ENCODE measurements around the gene ABCC11. TPM values are rescaled to one million over a fixed set of nuclear protein-coding genes. Genes with fewer than 3 reads are reported as not detected.

Gene ABCC11
- total RNA-seq, 2 experiments from 2014 or later = 0.15 to 0.17 TPM

- POLR2A ChIA-PET = no interaction called here
- CTCF ChIA-PET = no interaction called here
These were observed 107.8 kb downstream of the ABCC11 start for GRCh38 chr16:48139517-48139916.

- POLR2A ChIA-PET = no interaction called here
- CTCF ChIA-PET = no interaction called here
These were observed 108.8 kb downstream of the ABCC11 start for GRCh38 chr16:48138543-48138942.

- ChIA-PET CTCF (interaction anchor here (1.1 kb wide), 1 partner anchor 19 kb away, joined by 3 read pairs; no protein-coding TSS in a partner anchor), POLR2A (no interaction called here)
These were observed 109.5 kb downstream of the ABCC11 start for GRCh38 chr16:48137822-48138221.

- POLR2A ChIA-PET = no interaction called here
- CTCF ChIA-PET = interaction anchor here (1.1 kb wide), 1 partner anchor 20 kb away, joined by 3 read pairs; no protein-coding TSS in a partner anchor
These were observed 110.6 kb downstream of the ABCC11 start for GRCh38 chr16:48136547-48137360.

GRCh38 chr16:48133455-48134211 lies 113.7 kb downstream of the ABCC11 start:
- ChIA-PET POLR2A (no interaction called here), CTCF (no interaction called here)

GRCh38 chr16:48132696-48133095 lies 114.6 kb downstream of the ABCC11 start:
- ChIA-PET POLR2A (no interaction called here), CTCF (no interaction called here)

- ChIA-PET CTCF (no interaction called here), POLR2A (no interaction called here)
These were observed 116.0 kb downstream of the ABCC11 start for GRCh38 chr16:48131201-48131935.

GRCh38 chr16:48129926-48130325 lies 117.4 kb downstream of the ABCC11 start:
- POLR2A ChIA-PET = no interaction called here
- CTCF ChIA-PET = no interaction called here

- CTCF ChIA-PET = no interaction called here
- POLR2A ChIA-PET = no interaction called here
These were observed 118.6 kb downstream of the ABCC11 start for GRCh38 chr16:48128769-48129168.

GRCh38 chr16:48126801-48127644 lies 120.3 kb downstream of the ABCC11 start:
- ChIA-PET CTCF (no interaction called here), POLR2A (no interaction called here)

GRCh38 chr16:48125888-48126287 lies 121.5 kb downstream of the ABCC11 start:
- ChIA-PET POLR2A (no interaction called here), CTCF (no interaction called here)

GRCh38 chr16:48124266-48124665 lies 123.1 kb downstream of the ABCC11 start:
- POLR2A ChIA-PET = no interaction called here

GRCh38 chr16:48123104-48123788 lies 124.1 kb downstream of the ABCC11 start:
- POLR2A ChIA-PET = interaction anchor here (0.9 kb wide), 1 partner anchor 35 kb away, joined by 3 read pairs; no protein-coding TSS in a partner anchor

More at GRCh38 chr16:48124266-48124665, 123.1 kb downstream of the ABCC11 start:
- CTCF ChIA-PET = interaction anchor here (1.3 kb wide), 1 partner anchor 33 kb away, joined by 4 read pairs; no protein-coding TSS in a partner anchor

GRCh38 chr16:48121276-48121675 lies 126.1 kb downstream of the ABCC11 start:
- ChIA-PET POLR2A (no interaction called here), CTCF (no interaction called here)

More at GRCh38 chr16:48123104-48123788, 124.1 kb downstream of the ABCC11 start:
- CTCF ChIA-PET = no interaction called here

- ChIA-PET CTCF (no interaction called here), POLR2A (no interaction called here)
These were observed 128.5 kb downstream of the ABCC11 start for GRCh38 chr16:48118841-48119240.

GRCh38 chr16:48117217-48118105 lies 129.9 kb downstream of the ABCC11 start:
- POLR2A ChIA-PET = no interaction called here

More at GRCh38 chr16:48117217-48118105, 129.9 kb downstream of the ABCC11 start:
- CTCF ChIA-PET = no interaction called here
